Mucosa of descending colon (tissue), 3 donors: Measurements from ENCODE around the gene TTC34. TPM values are rescaled to one million over a fixed set of nuclear protein-coding genes. Genes with fewer than 3 reads are reported as not detected.

Experiments
- ATAC-seq: fragments of 200-7000 bp; cut with Tn5 transposase; one replicate; pipeline ENCODE4 v1.9.1; 2020; ENCODE audit warnings: mild to moderate bottlenecking, moderate library complexity
- DNase-seq, 3 donors: peaks; one replicate each; pipeline ENCODE4 v3.0.0-alpha.2; 2020
- H3K36me3 ChIP-seq: fragments of 200-600 bp; one replicate; pipeline ENCODE4 v1.8.0; 2021; ENCODE audit warnings: low read depth, mild to moderate bottlenecking
- H3K4me1 ChIP-seq: fragments of 200-600 bp; one replicate; pipeline ENCODE4 v1.8.0; 2021; ENCODE audit warnings: low read depth, mild to moderate bottlenecking
- H3K4me3 ChIP-seq: fragments of 200-600 bp; one replicate; pipeline ENCODE4 v1.8.0; 2021; ENCODE audit warnings: mild to moderate bottlenecking
- H3K9me3 ChIP-seq: fragments of 200-600 bp; one replicate; pipeline ENCODE4 v1.8.0; 2021; ENCODE audit warnings: mild to moderate bottlenecking
- intact Hi-C, 2 donors: fragments of 100-400 bp; cut with DNase I in 1 of 2; cut with micrococcal nuclease in 1 of 2; formaldehyde crosslinking; loops; one replicate each; pipeline versions ENCODE4 v1.11.0 to v1.11.1; 2022; cut with DNase I, micrococcal nuclease
- total RNA-seq, 3 donors: library from RNA; stranded (reverse); fragmentation: NEBNext Ultra II Directional in 2 of 3; extraction: Animal tissue kit (Norgen Biotek cat#: 25700) in 2 of 3; gene quantifications; one replicate each; pipeline versions ENCODE4 v1.2.1 to v1.2.4, GENCODE V29; 2021 to 2023
- TF ChIP-seq, protein P1 (sequence below): fragments of 200-600 bp; IDR thresholded peaks from one replicate; pipeline ENCODE4 v1.8.0; 2022; ENCODE audit warnings: antibody characterized with exemption, mild to moderate bottlenecking
- donor health status: DM: no; HTN: no; CAD: no; lungs with moderate emphysema.
- donor health status: DM: no; HTN: no; CAD: no.
- donor health status: DM: no; HTN: yes; CAD: no.

Gene TTC34
- total RNA-seq, 3 donors from 2014 or later, result 0.43 to 1.1 (median 0.61) TPM

DNA sequence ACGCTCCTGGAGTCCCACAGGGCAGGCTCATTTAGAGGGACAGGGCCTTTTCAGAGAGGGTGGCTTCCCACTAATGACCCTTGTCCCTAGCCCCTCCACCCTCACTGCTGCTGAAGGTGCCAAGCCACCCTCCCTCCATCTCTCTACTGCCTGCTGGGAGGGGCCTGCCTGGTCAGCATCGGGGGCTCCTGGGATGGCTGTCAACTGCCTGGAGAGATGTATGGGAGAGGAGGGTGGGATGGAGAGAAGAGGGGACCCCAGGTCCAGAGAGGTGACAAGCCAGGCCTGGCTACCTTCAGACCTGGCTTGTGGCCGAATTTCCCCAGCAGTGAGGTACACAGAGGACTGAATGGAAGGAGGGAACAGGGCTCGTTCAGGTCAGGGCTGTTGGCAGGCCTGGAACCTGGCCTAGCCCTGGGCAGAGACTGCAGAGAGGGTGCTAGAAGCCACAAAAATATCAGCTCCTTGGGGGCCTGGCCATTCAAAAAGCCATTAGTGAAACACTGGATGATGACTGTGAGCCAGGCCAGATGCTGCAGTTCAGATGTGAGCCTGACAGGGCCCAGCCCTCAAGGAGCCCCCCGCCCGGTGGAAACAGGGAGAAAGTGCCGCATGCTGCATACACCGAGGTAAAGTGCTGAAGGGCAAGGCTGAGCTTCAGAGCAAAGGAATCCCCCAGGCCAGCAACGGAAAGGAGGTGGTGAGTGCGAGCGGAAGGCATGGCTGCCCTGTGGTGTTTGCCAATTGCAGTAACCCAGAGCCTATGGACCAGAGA, 188.7 kb downstream of the TTC34 start:
- Histone ChIP-seq H3K4me3 (no peak overlapping the region), H3K9me3 (peaks cover 6% of the 10 kb centered on the region), H3K36me3 (no peaks in the 10 kb centered on the region), H3K4me1 (no peaks in the 10 kb centered on the region)
- TF ChIP-seq, protein P1, sequence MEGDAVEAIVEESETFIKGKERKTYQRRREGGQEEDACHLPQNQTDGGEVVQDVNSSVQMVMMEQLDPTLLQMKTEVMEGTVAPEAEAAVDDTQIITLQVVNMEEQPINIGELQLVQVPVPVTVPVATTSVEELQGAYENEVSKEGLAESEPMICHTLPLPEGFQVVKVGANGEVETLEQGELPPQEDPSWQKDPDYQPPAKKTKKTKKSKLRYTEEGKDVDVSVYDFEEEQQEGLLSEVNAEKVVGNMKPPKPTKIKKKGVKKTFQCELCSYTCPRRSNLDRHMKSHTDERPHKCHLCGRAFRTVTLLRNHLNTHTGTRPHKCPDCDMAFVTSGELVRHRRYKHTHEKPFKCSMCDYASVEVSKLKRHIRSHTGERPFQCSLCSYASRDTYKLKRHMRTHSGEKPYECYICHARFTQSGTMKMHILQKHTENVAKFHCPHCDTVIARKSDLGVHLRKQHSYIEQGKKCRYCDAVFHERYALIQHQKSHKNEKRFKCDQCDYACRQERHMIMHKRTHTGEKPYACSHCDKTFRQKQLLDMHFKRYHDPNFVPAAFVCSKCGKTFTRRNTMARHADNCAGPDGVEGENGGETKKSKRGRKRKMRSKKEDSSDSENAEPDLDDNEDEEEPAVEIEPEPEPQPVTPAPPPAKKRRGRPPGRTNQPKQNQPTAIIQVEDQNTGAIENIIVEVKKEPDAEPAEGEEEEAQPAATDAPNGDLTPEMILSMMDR, result no peak
- intact Hi-C loops, result no loop called here
- ATAC-seq, result no peak
- no peak for DNase-seq

DNA sequence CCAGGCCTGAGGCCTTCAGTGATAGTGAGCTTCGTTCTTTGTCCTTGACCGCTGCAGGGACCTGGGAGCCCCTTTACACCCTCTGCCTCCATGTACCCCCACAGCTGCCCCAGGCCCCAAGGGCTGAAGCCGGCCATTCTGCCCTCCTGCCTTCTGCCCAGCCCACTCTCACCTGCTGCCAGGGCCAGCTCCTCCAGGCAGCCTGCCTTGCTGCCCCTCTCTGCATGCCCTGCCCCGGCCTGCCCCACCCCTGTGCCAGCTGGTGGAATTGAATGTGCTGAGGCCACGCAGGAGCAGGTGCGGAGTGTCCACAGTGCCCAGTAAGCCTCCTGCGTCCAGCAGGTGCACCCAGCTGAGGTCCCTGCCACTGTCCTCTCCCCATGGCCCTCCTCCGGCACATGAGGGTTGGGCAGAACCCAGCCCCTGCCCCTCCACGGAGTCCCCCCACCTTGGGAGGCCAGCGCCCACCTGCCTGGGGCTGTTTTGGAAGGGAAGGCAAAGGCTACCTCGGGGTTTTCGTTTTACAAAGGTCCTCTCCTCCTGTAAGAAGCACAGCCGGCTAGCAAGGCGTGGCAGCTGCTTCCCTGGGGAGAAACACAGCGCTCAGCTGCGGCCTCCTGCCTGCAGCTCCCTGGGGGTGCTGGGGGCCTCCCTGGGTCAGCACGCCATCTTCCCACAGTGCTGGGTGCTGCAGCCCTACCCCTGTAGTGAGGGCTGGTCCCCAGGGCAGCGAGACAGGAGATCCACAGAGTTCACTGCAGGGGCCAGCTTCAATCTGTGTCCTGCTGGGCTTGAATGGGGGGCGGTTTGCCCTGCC, 189.7 kb downstream of the TTC34 start:
- no peaks in the 10 kb centered on the region for H3K4me1 ChIP-seq
- intact Hi-C loops, result no loop called here
- no peak for ATAC-seq
- TF ChIP-seq, protein P1, result no peak
- H3K36me3 ChIP-seq, result no peaks in the 10 kb centered on the region
- H3K9me3 ChIP-seq, result peaks cover 6% of the 10 kb centered on the region
- H3K4me3 ChIP-seq, result no peak overlapping the region
- no peak for DNase-seq

DNA sequence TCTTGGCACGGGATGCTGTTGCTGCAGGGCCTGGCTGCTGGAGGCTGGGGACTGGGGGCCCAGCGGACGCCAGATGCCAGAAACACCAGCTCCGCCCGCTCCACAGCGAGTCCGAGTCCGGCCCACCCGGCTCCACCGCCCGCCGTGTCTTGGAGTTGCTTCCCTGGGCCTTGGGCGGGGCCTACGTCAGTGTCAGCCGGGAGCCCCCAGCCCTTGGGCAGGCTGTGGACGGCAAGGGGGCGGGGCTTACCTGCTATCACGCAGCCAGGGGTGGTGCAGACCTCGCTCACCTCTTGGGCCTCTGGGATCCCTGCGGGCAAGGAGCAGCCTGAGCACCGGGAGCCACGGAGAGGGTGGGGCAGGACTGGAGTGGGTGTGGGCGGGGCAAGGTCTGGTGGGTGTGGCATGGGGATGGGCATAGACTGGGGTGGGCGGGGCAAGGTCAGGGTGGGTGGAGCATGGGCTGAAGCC, 190.4 kb downstream of the TTC34 start:
- no peaks in the 10 kb centered on the region for H3K36me3 ChIP-seq
- intact Hi-C loops, result no loop called here
- H3K4me1 ChIP-seq, result no peaks in the 10 kb centered on the region
- ATAC-seq (peak; percentile 95), DNase-seq (peak; percentile 81 to 87 (median 83))
- peaks cover 6% of the 10 kb centered on the region for H3K9me3 ChIP-seq
- H3K4me3 ChIP-seq, result no peak overlapping the region
- TF ChIP-seq, protein P1, result no peak

DNA sequence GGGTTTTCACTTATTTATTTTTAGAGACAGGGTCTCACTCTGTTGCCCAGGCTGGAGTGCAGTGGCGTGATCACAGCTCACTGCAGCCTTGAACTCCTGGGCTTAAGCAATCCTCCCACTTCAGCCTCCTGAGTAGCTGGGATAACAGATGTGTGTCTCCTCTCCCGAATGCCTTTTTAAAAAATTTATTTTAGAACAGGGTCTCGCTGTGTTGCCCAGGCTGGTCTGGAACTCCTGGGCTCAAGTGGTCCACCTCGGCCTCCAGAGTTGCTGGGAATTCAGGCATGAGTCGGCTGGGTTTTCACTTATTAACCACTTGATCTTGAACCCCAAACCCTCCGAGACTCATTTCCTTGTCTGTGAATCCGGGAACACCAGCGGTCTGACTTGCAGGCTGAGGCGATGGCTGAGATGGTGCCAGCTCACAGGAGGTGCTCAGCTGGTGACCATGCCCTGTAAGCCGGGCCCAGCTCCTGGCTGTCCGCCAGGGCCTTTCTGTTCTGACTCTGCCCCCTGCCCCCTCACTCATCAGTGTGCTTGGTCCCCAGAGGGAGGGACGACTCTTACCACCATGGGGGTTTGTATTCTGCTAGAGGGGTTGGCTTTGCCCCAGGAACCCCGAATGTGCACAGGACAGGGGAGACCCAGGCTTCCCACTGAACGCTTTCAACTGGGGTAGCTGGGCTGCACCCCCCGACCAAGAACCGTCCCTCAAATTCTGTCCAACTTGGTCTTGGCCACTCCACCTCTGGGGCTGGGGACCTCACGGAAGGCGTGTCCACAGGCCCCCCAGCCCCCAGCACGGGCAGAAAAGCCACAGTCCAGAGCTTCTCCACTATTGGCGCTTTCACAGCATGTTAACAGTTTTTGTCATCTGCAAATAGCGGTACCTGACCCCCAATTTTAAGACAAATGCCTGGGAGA, 191.2 kb downstream of the TTC34 start:
- TF ChIP-seq, protein P1, result no peak
- Histone ChIP-seq H3K4me3 (no peak overlapping the region), H3K36me3 (no peaks in the 10 kb centered on the region), H3K9me3 (peaks cover 6% of the 10 kb centered on the region), H3K4me1 (no peaks in the 10 kb centered on the region)
- no peak for ATAC-seq
- intact Hi-C loops, result no loop called here
- DNase-seq, result no peak
